Kidney glomerular epithelial cell (primary cell): ENCODE measurements around the gene PPY.
A peak's percentile ranks its signal among the peaks of the same experiment; 100 is the strongest.
"Not testable (repeated sequence)": the region's sequence is repeated elsewhere in the genome, so short reads cannot be mapped to it uniquely, and the experiment has no call there.

Experiments used
- DNase-seq: peaks from one replicate; lab custom pipeline; 2025; lab: John Stamatoyannopoulos, UW

PPY gene

GRCh38 chr17:43962479-43962878 is 20.2 kb upstream of the PPY start:
- no peak for DNase-seq

- no peak for DNase-seq
Measured at GRCh38 chr17:43961954-43962353, 19.7 kb upstream of the PPY start.

GRCh38 chr17:43961292-43961691 is 19.0 kb upstream of the PPY start:
- DNase-seq = not testable (repeated sequence)

DNA sequence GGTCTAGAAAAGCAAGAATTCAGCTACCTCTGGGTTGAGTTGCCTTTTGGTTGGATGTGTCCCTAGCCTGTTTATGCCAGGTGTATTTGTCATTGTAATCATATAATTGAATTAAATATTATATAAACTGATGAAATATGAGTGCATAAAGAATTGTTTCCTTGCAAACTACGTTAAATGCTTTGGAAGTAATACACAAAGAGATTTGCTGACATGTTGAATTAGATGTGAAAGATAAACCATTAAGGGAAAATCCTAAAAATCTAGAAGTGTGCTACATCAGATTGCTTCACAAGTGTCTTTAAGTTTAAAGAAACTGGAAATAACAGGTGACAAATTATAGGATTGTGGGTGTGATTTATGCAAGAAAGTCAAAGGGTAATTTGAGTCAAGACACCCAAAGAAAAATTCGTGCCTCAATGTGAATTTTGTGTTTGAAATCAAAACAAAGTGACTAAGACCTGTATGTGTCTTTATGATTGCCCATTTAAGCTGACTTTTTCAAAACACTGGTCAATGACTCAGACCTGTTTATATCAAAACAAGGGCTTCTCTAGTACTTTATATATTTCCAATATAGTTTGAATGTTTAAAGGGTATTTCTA is 16.6 kb upstream of the PPY start:
- no peak for DNase-seq

DNA sequence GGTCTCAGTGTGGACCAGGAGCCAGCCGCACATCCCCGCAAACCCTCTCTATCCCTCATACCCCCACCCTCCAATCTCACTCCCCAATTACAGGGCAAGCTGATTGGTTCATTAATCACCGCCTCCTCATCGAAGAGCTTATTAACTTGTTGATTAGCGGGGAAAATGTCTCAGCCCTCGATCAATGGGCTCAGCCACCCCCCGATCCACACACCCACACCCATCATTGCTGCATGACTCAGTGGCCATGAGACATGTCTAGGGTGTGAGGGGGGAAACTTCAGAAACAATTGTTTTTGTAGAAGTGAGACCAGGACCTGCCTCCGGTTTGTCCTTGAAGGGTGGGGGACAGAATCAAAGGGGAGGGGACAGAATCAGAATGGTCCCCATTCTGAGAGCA is 13.9 kb upstream of the PPY start:
- no peak for DNase-seq

DNA sequence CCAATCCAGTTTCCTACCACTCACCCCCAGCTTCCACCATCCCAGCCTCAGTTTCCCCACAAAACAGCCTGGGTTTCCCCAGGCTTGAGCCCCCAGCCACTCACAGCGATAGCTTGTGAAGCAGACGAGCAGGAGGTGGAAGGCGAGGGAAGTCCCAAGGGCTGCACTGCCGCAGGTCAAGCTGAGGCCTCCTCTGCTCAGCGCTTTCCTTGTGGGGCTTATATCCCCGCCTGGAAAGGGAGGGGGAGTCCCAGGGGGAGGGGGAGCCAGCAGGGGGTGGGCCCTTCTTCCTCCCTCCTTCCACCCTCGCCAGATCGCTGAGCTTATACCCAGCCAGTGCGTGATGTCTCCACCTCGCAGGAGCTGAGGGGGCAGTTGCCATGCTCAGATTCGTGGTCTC is 11.5 kb upstream of the PPY start, which contains the start of gene PYY:
TSS of gene PYY (minus strand) at position 195 of the 400 bp plus-strand sequence. CDS start 457 bp downstream, outside the sequence.
- no peak for DNase-seq

GRCh38 chr17:43952724-43953666 is 10.7 kb upstream of the PPY start:
- DNase-seq = no peak

- no peak for DNase-seq
Measured at GRCh38 chr17:43952351-43952723, 10.1 kb upstream of the PPY start.

GRCh38 chr17:43951750-43952149 is 9.5 kb upstream of the PPY start:
- no peak for DNase-seq

DNA sequence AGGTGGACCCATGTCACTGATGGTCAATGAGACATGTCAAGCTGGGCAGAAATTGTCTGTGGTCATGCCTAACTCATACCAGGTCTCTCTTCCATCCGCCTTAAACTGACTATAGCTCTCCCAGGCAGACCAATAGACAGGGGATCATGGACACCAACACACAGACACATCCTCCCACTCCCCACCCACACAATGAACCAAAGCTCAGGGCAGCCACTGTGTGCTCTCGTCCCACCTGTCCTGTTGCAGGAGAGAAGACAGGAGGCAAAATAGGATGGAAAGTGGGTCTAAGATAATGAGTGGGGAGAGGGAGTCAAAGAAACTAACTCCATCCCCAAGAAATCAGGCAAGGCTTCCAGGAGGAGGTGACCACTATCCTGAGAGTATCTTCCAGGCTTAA is 8.3 kb upstream of the PPY start:
- DNase-seq = no peak

DNA sequence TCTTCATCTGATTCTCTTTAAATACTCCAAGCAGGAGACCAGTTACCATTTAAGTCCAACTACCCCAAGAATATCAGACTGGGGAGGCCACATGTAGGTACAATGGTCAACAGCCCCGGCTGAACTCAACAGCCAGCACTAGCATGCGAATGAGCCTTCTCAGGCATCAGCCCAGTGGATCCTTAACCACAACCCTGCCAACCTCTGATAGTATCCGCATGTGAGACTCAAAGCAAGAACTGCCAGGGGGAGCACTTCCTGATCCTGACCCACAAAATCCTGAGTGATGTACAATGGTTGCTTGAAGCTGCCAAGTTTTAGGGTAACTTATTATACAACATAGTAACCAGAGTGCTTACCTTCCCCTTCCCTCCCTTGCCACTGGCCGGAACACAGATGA is 7.5 kb upstream of the PPY start:
- DNase-seq = no peak

DNA sequence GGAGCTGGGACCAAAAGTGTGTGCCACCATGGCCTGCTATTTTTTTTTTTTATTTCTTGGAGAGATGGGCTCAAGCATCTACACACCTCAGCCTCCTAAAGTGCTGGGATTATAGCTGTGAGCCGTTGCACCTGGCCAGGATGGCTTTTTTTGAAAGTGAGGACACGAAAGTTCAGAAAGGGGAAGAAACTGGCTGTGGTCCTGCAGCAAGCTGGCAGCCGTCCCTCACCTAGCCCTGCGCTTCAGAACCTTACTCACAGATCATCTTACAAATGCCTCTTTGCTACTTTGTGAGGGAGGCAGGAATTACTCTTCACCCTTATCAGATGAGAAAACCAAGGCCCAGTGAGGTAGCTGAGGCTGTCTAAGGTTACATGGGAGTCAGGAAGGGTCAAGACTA is 4.5 kb upstream of the PPY start:
- DNase-seq = no peak

DNA sequence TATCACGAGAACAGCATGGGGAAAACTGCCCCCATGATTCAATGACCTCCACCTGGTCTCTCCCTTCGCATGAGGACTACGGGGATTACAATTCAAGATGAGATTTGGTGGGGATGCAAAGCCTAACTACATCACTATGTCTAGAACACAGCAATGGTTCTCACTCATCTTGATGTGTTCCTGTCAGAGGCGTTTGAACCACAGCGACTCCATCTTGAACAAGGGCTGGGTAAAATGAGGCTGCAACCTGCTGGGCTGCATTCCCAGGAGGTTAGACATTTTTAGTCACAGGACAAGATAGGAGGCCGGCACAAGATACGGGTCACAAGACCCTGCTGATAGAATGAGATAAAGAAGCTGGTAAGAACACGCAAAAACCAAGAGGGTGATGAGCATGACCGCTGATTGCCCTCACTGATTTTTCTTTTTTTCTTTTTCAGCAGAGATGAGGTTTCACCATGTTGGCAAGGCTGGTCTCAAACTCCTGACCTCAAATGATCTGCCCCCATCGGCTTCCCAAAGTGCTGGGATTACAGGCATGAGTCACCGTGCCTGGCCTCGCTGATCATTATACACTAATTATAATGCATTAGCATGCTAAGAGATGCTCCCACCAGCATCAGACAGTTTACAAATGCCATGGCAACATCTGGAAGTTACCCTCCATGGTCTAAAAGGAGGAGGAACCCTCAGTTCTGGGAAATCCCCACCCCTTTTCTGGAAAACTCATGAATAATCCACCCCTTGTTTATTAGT is 3.0 kb upstream of the PPY start:
- DNase-seq = no peak

DNA sequence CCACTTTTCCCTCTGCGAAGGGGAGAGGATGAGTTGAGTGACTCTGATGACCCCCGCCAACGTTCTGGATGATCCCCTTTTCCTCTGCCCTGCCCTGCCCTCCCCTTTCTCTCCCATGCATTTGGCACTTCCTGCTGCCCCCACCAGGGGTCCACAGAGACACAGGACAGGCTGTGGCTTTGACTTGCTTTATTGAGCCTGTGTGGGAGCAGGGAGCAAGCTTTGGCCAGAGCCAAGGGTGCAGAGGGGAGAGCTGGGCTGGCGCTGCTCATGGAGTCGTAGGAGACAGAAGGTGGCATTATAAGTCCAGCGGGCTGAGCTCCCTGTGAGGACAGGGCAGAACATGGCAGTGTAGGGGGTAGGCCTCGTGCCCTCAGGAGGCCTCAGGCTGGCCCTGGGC is 1.6 kb downstream of the PPY start:
- DNase-seq = peak; percentile 17

- no peak for DNase-seq
Measured at GRCh38 chr17:43939886-43940285, 2.4 kb downstream of the PPY start.

GRCh38 chr17:43939452-43939851 is 2.8 kb downstream of the PPY start:
- DNase-seq = not testable (repeated sequence)

- no peak for DNase-seq
Measured at GRCh38 chr17:43938838-43939182, 3.5 kb downstream of the PPY start.

DNA sequence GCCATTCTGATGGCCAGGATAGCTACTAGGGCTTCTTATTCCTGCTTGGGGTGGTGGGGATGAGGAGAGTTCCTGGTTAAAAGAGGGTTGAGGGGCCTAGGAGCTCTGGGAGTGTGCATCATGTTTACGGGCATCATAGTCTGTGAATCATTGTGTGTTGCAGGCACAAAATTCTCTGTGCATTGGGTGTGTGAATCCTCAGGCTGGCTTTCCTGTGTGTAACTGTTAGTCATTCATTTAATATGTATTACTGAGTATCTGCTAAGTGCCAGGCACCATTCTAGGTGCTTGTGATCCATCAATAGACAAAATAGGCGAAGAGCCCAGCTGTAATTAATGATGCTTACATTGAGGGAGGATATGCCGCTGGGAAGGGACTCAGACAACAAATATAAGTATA is 5.8 kb downstream of the PPY start:
- no peak for DNase-seq

DNA sequence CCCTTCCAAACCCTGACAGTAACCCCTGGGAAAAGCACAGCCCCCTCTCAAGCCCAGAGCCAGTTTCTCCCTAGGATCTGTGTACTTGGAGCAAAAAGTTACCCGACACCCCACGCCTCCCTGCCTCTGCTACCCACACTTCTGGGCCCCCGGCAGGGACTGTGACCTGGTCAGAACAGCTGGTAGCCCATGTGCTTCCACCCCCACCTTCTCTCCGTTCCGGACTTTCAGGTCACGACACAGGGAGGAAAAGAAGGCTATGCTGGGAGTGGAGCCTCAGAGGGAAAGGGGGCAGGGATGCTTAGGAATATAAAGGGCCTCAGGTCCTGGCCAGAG is 6.4 kb downstream of the PPY start:
- no peak for DNase-seq

- no peak for DNase-seq
Measured at GRCh38 chr17:43935204-43935925, 6.9 kb downstream of the PPY start.

- DNase-seq = no peak
Measured at GRCh38 chr17:43932923-43933322, 9.4 kb downstream of the PPY start.

GRCh38 chr17:43932357-43932756 is 9.9 kb downstream of the PPY start:
- DNase-seq = no peak
